B cell (primary cell): Measurements from ENCODE around the gene COL5A1. TPM values are rescaled to one million over a fixed set of nuclear protein-coding genes. Genes with fewer than 3 reads are reported as not detected.

Source experiments
- ATAC-seq: fragments of 200-7000 bp; cut with Tn5 transposase; one replicate; pipeline ENCODE4 v1.10.0; 2021; ENCODE audit warnings: low read depth, mild to moderate bottlenecking, moderate number of reproducible peaks, moderate library complexity
- CTCF ChIA-PET: fragments of 350-600 bp; sonication (Branson Sonifier 250); formaldehyde crosslinking; loops from one replicate; lab custom pipeline; 2021; ENCODE audit warnings: antibody characterized with exemption, inconsistent platforms; lab: Charles Lee
- POLR2A ChIA-PET: fragments of 350-600 bp; sonication (Branson Sonifier 250); formaldehyde crosslinking; loops from one replicate; lab custom pipeline; 2021; ENCODE audit warnings: antibody characterized with exemption; lab: Charles Lee
- DNase-seq: peaks from one replicate; pipeline ENCODE4 v3.0.0; 2013
- H2AFZ ChIP-seq: 2 replicates; pipeline ENCODE4 v1.6.1; 2012; ENCODE audit warnings: mild to moderate bottlenecking, low read depth, low read length; ENCODE audit not compliant: insufficient read depth, poor library complexity, severe bottlenecking
- H3K27ac ChIP-seq, 2 donors: 1 replicate in 1 of 2; 2 replicates in 1 of 2; pipeline ENCODE4 v1.5.1; 2012 to 2013; ENCODE audit warnings: low read length in 2 of 2, mild to moderate bottlenecking in 2 of 2, moderate library complexity in 1 of 2
- H3K27me3 ChIP-seq, 4 experiments: fragments of 200-600 bp in 1 of 4; sonication (generic) in 1 of 4; replicated peaks in 1 of 4; 1 replicate in 2 of 4; 2 replicates in 2 of 4; pipeline versions ENCODE4 v1.6.1 to v1.7.0; 2013 to 2016; ENCODE audit warnings: low read length in 3 of 4, mild to moderate bottlenecking in 2 of 4, mixed read lengths in 1 of 4, moderate library complexity in 1 of 4; ENCODE audit not compliant: insufficient read depth in 4 of 4, control insufficient read depth in 3 of 4; ENCODE audit errors: control extremely low read depth in 1 of 4
- H3K36me3 ChIP-seq, 2 experiments: replicated peaks in 1 of 2; 1 replicate in 1 of 2; 2 replicates in 1 of 2; pipeline versions ENCODE4 v1.6.1 to v1.7.1; 2013; ENCODE audit warnings: low read length in 1 of 2; ENCODE audit not compliant: insufficient read depth in 2 of 2, control insufficient read depth in 1 of 2; ENCODE audit errors: control extremely low read depth in 1 of 2, extremely low read depth in 1 of 2
- H3K4me1 ChIP-seq, 2 donors: fragments of 200-600 bp in 1 of 2; sonication (generic) in 1 of 2; 1 replicate in 1 of 2; 2 replicates in 1 of 2; pipeline versions ENCODE4 v1.5.1 to v1.6.1; 2013 to 2017; ENCODE audit warnings: low read length in 2 of 2; ENCODE audit not compliant: control insufficient read depth in 2 of 2, insufficient read depth in 2 of 2
- H3K4me2 ChIP-seq: replicated peaks from 2 replicates; pipeline ENCODE3; 2012; ENCODE audit warnings: mild to moderate bottlenecking, low read depth, low read length; ENCODE audit not compliant: poor library complexity, severe bottlenecking
- H3K4me3 ChIP-seq, 5 experiments: fragments of 200-600 bp in 1 of 5; sonication (generic) in 1 of 5; 1 replicate in 3 of 5; 2 replicates in 2 of 5; pipeline versions ENCODE4 v1.5.1 to v1.7.0; 2011 to 2016; ENCODE audit warnings: low read length in 4 of 5, mild to moderate bottlenecking in 4 of 5, low read depth in 2 of 5, control low read depth in 1 of 5, moderate library complexity in 1 of 5; ENCODE audit not compliant: insufficient read depth in 1 of 5; ENCODE audit errors: control extremely low read depth in 1 of 5, extremely low read depth in 1 of 5
- H3K79me2 ChIP-seq: fragments of 200-600 bp; sonication (generic); one replicate; pipeline ENCODE4 v1.6.0; 2016; ENCODE audit warnings: low read length; ENCODE audit not compliant: control insufficient read depth, insufficient read depth
- H3K9ac ChIP-seq: fragments of 200-600 bp; sonication (generic); 2 replicates; pipeline ENCODE4 v1.6.1; 2017; ENCODE audit warnings: mild to moderate bottlenecking, low read length, moderate library complexity
- H3K9me3 ChIP-seq, 3 donors: one replicate each; pipeline versions ENCODE4 v1.6.1 to v1.7.1; 2013; ENCODE audit warnings: low read length in 2 of 3; ENCODE audit not compliant: control insufficient read depth in 2 of 3, insufficient read depth in 1 of 3; ENCODE audit errors: control extremely low read depth in 1 of 3
- H4K20me1 ChIP-seq: 2 replicates; pipeline ENCODE4 v1.6.0; 2012; ENCODE audit warnings: mild to moderate bottlenecking, low read length; ENCODE audit not compliant: insufficient read depth, control insufficient read depth, poor library complexity, severe bottlenecking
- H3K27ac Mint-ChIP-seq: one replicate; pipeline ENCODE4 v1.8.0; 2021; ENCODE audit warnings: mixed read lengths
- H3K27me3 Mint-ChIP-seq: one replicate; pipeline ENCODE4 v1.8.0; 2021; ENCODE audit warnings: mixed read lengths
- H3K4me1 Mint-ChIP-seq: one replicate; pipeline ENCODE4 v1.8.0; 2021; ENCODE audit warnings: mixed read lengths
- H3K4me3 Mint-ChIP-seq: one replicate; pipeline ENCODE4 v1.8.0; 2021; ENCODE audit warnings: mixed read lengths
- H3K9me3 Mint-ChIP-seq: one replicate; pipeline ENCODE4 v1.8.0; 2022; ENCODE audit warnings: mixed read lengths; ENCODE audit not compliant: insufficient read depth
- EZH2 ChIP-seq: IDR thresholded peaks from 2 replicates; pipeline ENCODE4 v1.6.1; 2012; ENCODE audit warnings: borderline replicate concordance, low read depth, mild to moderate bottlenecking, moderate library complexity, low read length; ENCODE audit not compliant: insufficient read depth, poor library complexity, severe bottlenecking
- WGBS: methylation state at CpG from one replicate; pipeline ENCODE4 v1.1.5; 2013; ENCODE audit warnings: missing lambda C conversion rate; ENCODE audit not compliant: insufficient coverage; 5-methylcytosine and 5-hydroxymethylcytosine counted together
- intact Hi-C: fragments of 100-400 bp; cut with micrococcal nuclease; formaldehyde crosslinking; loops from one replicate; pipeline ENCODE4 v1.10.0; 2022
- polyA plus RNA-seq: library from polyadenylated mRNA; depleted of rRNA; stranded (reverse); fragments of >200 nt; gene quantifications from 2 replicates; pipeline ENCODE4 v1.2.3, GENCODE V29; 2012
- total RNA-seq, 2 donors: library from RNA; stranded (reverse); fragments of 120-200 nt in 1 of 2; gene quantifications; 1 replicate in 1 of 2; 2 replicates in 1 of 2; pipeline versions ENCODE4 v1.2.3 to v1.2.4, GENCODE V29; 2013 to 2022
- TF ChIP-seq, protein P1 (sequence below): fragments of 200-600 bp; IDR thresholded peaks from one replicate; pipeline ENCODE4 v1.8.0; 2022; ENCODE audit warnings: antibody characterized with exemption, mild to moderate bottlenecking

Gene COL5A1
- total and polyA plus RNA-seq, 2 donors (not counting 1 experiment from before 2014, with no cell fraction given) = 0.06 TPM; not detected in 1

DNA sequence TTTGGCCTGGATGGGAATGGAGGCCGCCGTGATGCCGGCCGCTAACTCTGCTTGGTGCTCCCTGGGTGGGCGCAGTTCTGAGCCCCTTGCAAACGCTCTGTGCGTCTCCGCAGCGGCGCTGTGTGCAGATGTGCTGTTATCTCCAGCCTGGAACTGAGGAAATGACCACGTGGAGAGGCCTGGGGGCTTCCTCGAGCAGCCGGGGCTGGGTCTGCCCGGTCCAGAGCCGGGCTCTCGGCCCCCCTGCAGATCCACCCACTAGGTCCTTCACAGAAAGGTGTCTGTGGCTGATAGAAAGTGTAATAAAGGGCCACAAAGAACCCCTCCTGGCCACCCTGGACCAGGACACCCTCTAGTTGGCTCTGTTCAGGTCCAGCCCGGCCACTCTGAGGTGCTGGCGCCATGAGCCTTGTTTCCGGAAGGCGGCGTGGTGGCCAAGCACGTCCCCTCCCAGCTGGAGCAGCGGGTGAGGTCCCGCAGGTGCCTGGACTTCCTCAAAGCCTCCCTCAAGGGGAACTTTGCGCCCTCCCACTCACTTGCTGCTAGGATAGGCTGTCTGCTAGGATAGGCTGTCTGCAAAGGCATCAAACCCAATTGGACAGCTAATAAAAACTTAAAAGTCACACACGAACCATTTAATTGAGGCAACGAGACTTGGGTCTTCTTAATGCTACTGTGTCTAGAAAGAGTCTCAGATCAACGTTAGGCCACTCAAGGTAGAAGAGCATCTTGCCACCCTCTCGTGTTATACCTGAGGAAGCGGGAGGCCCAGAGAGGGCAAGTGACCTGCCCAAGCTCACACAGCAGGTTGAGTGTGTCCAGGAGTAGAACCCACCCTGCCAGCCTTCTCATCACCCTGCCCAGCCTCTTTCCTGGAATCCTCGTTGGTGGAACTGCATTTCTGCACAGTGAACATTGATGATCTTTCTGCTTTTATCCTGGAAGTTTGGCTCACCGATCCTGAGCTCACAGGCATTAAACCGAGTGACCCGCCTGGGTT lies 129.7 kb downstream of the COL5A1 start:
- intact Hi-C loops = no loop called here
- TF ChIP-seq, protein P1, sequence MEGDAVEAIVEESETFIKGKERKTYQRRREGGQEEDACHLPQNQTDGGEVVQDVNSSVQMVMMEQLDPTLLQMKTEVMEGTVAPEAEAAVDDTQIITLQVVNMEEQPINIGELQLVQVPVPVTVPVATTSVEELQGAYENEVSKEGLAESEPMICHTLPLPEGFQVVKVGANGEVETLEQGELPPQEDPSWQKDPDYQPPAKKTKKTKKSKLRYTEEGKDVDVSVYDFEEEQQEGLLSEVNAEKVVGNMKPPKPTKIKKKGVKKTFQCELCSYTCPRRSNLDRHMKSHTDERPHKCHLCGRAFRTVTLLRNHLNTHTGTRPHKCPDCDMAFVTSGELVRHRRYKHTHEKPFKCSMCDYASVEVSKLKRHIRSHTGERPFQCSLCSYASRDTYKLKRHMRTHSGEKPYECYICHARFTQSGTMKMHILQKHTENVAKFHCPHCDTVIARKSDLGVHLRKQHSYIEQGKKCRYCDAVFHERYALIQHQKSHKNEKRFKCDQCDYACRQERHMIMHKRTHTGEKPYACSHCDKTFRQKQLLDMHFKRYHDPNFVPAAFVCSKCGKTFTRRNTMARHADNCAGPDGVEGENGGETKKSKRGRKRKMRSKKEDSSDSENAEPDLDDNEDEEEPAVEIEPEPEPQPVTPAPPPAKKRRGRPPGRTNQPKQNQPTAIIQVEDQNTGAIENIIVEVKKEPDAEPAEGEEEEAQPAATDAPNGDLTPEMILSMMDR = no peak
- no peak for TF ChIP-seq EZH2
- POLR2A ChIA-PET = no interaction called here
- Histone ChIP-seq H4K20me1 (no peaks in the 10 kb centered on the region), H3K36me3 (no peaks in the 10 kb centered on the region), H2AFZ (no peak overlapping the region), H3K9ac (no peak overlapping the region), H3K27me3 (peaks cover 0 to 3% (median 0%) of the 10 kb centered on the region in 4 experiments), H3K4me3 (no peak overlapping the region), H3K27ac (no peak overlapping the region), H3K79me2 (no peaks in the 10 kb centered on the region), H3K4me2 (peak overlapping the region; percentile 33), H3K9me3 (no peaks in the 10 kb centered on the region), H3K4me1 (peaks cover 11 to 24% of the 10 kb centered on the region in 2 donors)
- peak overlapping the region; percentile 34 for H3K4me3 Mint-ChIP-seq
- no peak for DNase-seq
- H3K27ac Mint-ChIP-seq = no peak overlapping the region
- WGBS = 51% methylated on average over 27 of the region's 34 CpGs
- H3K27me3 Mint-ChIP-seq = peaks cover 12% of the 10 kb centered on the region
- H3K4me1 Mint-ChIP-seq = peaks cover 6% of the 10 kb centered on the region
- ATAC-seq = no peak
- no peaks in the 10 kb centered on the region for H3K9me3 Mint-ChIP-seq
- CTCF ChIA-PET = no interaction called here

DNA sequence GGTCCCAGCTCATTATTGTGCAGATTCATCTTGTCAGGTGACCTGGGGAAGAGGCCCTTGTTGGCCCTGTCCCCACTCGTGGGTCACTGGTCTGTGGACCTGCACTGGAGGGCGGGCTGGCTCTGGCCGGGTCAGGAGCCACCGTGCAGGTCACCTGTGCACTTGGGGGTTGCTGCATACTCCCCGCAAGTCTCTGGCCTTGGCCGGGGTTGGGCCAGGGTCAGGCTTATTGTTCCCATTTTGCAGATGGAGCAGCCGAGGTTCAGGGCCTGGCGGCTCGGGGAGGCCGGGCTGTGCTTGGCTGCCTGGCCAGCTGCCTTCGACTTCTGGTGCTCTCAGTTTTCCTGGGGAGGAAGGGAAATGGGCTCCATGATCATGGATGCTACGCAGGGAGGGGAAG lies 130.7 kb downstream of the COL5A1 start:
- 85% methylated on average over 12 of the region's 12 CpGs for WGBS
- CTCF ChIA-PET = no interaction called here
- Histone ChIP-seq H3K27ac (no peak overlapping the region), H3K36me3 (no peaks in the 10 kb centered on the region), H4K20me1 (no peaks in the 10 kb centered on the region), H3K9ac (no peak overlapping the region), H3K9me3 (no peaks in the 10 kb centered on the region), H3K4me3 (no peak overlapping the region), H3K79me2 (no peaks in the 10 kb centered on the region), H3K4me1 (peaks cover 6 to 18% of the 10 kb centered on the region in 2 donors), H3K27me3 (no peaks in the 10 kb centered on the region), H2AFZ (no peak overlapping the region), H3K4me2 (no peak overlapping the region)
- Mint-ChIP-seq H3K27me3 (peaks cover 12% of the 10 kb centered on the region), H3K27ac (no peak overlapping the region), H3K4me3 (no peak overlapping the region), H3K9me3 (no peaks in the 10 kb centered on the region), H3K4me1 (peaks cover 5% of the 10 kb centered on the region)
- DNase-seq (no peak), ATAC-seq (no peak)
- TF ChIP-seq EZH2 = no peak
- TF ChIP-seq, protein P1 = no peak
- POLR2A ChIA-PET = no interaction called here
- intact Hi-C loops = no loop called here
